ENCODE measurements around the gene VIM. TPM values are rescaled to one million over a fixed set of nuclear protein-coding genes. Genes with fewer than 3 reads are reported as not detected.

Gene VIM
- total RNA-seq, 4 donors from 2014 or later, result 6,350 to 8,587 (median 8,002) TPM

DNA sequence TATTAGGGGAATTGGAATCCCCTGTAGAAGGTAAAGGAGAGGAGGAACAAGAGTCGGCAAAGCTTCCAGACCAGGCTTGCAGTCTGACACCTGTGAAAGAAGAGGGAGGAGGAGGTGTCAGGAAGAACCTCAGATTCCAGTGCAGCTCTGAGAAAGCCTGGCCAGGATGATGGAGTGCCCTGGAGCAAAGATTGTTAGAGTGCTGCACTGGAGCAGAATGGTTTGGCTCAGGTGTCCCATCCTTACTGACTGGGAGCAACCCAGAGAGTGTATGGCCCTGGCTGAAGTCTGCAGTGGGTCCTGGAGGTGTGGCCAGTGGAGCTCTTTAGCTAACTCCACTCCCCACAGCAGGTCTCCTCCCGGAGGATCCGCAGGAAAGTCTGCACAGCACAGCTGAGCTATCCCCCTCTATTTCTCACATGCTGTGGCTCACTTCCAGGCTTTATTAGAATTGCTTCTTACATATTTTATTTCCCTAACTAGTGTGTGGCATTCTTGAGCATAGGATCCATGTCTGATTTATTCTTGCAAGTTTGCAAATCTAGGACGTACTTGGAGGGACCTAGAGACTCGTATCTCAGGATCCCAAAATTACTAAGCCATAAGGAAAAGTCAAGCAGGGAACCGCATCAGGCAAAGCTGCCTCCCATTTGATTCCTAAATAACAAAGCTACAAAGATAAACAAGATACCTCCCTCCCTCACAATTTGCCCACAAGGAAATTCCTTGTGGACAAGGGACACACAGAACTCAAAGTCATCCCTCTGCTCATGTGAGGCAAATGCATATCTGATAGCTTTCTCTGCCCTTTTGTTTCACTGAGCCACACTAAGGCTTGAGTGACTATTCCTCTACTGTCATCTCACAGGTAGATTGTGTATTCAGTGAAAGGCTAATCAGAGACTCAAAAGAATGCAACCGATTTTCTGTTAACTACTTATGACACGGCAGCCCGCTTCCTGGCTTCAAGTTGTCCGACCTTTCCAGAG, 58.8 kb downstream of the VIM start:
- no peaks in the 10 kb centered on the region for H3K36me3 ChIP-seq
- TF ChIP-seq, protein P1, sequence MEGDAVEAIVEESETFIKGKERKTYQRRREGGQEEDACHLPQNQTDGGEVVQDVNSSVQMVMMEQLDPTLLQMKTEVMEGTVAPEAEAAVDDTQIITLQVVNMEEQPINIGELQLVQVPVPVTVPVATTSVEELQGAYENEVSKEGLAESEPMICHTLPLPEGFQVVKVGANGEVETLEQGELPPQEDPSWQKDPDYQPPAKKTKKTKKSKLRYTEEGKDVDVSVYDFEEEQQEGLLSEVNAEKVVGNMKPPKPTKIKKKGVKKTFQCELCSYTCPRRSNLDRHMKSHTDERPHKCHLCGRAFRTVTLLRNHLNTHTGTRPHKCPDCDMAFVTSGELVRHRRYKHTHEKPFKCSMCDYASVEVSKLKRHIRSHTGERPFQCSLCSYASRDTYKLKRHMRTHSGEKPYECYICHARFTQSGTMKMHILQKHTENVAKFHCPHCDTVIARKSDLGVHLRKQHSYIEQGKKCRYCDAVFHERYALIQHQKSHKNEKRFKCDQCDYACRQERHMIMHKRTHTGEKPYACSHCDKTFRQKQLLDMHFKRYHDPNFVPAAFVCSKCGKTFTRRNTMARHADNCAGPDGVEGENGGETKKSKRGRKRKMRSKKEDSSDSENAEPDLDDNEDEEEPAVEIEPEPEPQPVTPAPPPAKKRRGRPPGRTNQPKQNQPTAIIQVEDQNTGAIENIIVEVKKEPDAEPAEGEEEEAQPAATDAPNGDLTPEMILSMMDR (IDR thresholded peaks at IDR 0.05), result no peak
- TF ChIP-seq POLR2A (IDR thresholded peaks at IDR 0.05) (no peak), EP300 (IDR thresholded peaks at IDR 0.05) (no peak)
- H3K4me3 ChIP-seq, result no peak overlapping the region
- no peak for DNase-seq (ENCODE audit: low spot score in 2 of 2)
- no peaks in the 10 kb centered on the region for H3K4me1 ChIP-seq
- peaks cover 0 to 16% (median 0%) of the 10 kb centered on the region in 4 donors for H3K9me3 ChIP-seq
- 59 to 61% methylated on average over 10 of the region's 10 CpGs for WGBS, 2 donors
- H3K27me3 ChIP-seq, result peaks cover 0 to 5% of the 10 kb centered on the region in 2 donors
- no peak overlapping the region for H3K27ac ChIP-seq

Other genes starting within 250 kb of the VIM start
- gene CUBN, start 98.4 kb upstream of the VIM start, total RNA-seq, result 10 to 100 TPM in 3 of 4 donors, 1 to 10 TPM in 1; 9.2 to 38.9 (median 25.4) TPM
- gene TRDMT1, start 26.6 kb upstream of the VIM start, total RNA-seq, result 10 to 100 TPM; 12.9 to 17.5 (median 16.0) TPM
- gene ST8SIA6, start 226.4 kb downstream of the VIM start, total RNA-seq, result 1 to 10 TPM; 1.9 to 4.2 (median 3.5) TPM